Esophagus squamous epithelium (tissue), 5 donors: ENCODE measurements around the gene GLI2. TPM values are rescaled to one million over a fixed set of nuclear protein-coding genes. Genes with fewer than 3 reads are reported as not detected.

ENCODE experiments used
- DNase-seq: peaks from one replicate; lab custom pipeline; 2025; lab: John Stamatoyannopoulos, UW
- H3K27ac ChIP-seq, 4 donors: fragments of 200-600 bp; sonication (generic); one replicate each; pipeline ENCODE4 v1.5.1; 2016 to 2019; ENCODE audit warnings: mild to moderate bottlenecking in 1 of 4
- H3K27me3 ChIP-seq, 4 donors: fragments of 200-600 bp; sonication (generic); 1 replicate in 3 of 4; 2 replicates in 1 of 4; pipeline versions ENCODE4 v1.5.1 to v1.6.0; 2017 to 2021; ENCODE audit warnings: antibody characterized with exemption in 1 of 4
- H3K36me3 ChIP-seq, 3 donors: fragments of 200-600 bp; sonication (generic); one replicate each; pipeline ENCODE4 v1.5.1; 2016 to 2019
- H3K4me1 ChIP-seq, 3 donors: fragments of 200-600 bp; sonication (generic); one replicate each; pipeline ENCODE4 v1.5.1; 2017 to 2019
- H3K4me3 ChIP-seq, 4 donors: fragments of 200-600 bp; sonication (generic); 1 replicate in 3 of 4; 2 replicates in 1 of 4; pipeline ENCODE4 v1.5.1; 2016 to 2019; ENCODE audit warnings: mild to moderate bottlenecking in 2 of 4, moderate library complexity in 1 of 4
- H3K9me3 ChIP-seq, 3 donors: fragments of 200-600 bp; sonication (generic); one replicate each; pipeline ENCODE4 v1.5.1; 2016 to 2019
- POLR2A ChIP-seq, 4 donors: fragments of 450-650 bp; IDR thresholded peaks; one replicate each; pipeline ENCODE4 v1.6.1; 2017; ENCODE audit warnings: antibody characterized with exemption in 4 of 4, mild to moderate bottlenecking in 4 of 4, moderate library complexity in 3 of 4
- WGBS, 2 donors: methylation state at CpG; one replicate each; pipeline ENCODE4 v1.1.5; 2018; 5-methylcytosine and 5-hydroxymethylcytosine counted together
- intact Hi-C: fragments of 100-400 bp; cut with DNase I; formaldehyde crosslinking; loops from one replicate; pipeline ENCODE4 v1.15.0; 2022
- total RNA-seq, 4 donors: library from RNA; depleted of rRNA; stranded (reverse); fragments of >200 nt; gene quantifications; one replicate each; pipeline ENCODE4 v1.1.0, GENCODE V29; 2016
- TF ChIP-seq, protein P1 (sequence below), 6 experiments: fragments of 450-650 bp in 4 of 6; fragments of 200-600 bp in 2 of 6; sonication (generic) in 2 of 6; IDR thresholded peaks; one replicate each; pipeline ENCODE4 v1.5.1; 2016 to 2019; ENCODE audit warnings: antibody characterized with exemption in 6 of 6, mild to moderate bottlenecking in 4 of 6, moderate library complexity in 4 of 6
- donor health status: DM: yes; HTN: yes; CAD: no.

Gene GLI2
- total RNA-seq, 4 donors from 2014 or later: 1.1 to 2.7 (median 1.9) TPM

DNA sequence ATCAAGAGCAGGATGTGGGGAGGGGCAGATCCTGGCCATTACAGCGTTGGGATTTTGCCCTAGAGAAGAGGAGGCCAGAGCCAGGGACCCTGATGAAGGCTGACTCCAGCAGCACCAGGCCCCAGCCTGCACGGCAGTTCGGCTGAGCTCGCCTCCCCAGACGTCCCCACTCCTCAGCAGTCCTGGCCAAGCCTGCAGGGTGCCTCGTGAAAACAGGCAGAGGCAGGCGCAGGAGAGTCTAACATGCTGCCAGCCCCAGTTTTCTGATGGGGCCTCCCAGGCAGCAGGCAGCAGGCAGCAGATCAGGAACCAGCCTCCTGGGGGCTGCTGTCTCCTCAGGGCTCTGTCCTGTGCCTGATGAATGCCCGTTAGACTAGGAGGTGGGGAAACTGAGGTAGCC lies 19.7 kb upstream of the GLI2 start:
- Histone ChIP-seq H3K4me3 (no peak overlapping the region), H3K27ac (no peak overlapping the region), H3K27me3 (peaks cover 0 to 59% (median 0%) of the 10 kb centered on the region in 4 donors), H3K4me1 (peaks cover 0 to 5% (median 0%) of the 10 kb centered on the region in 3 donors), H3K9me3 (no peaks in the 10 kb centered on the region), H3K36me3 (no peaks in the 10 kb centered on the region)
- WGBS, 2 donors: 37 to 58% methylated on average over 2 to 8 of the region's 8 CpGs
- intact Hi-C loops: no loop called here
- DNase-seq: no peak
- TF ChIP-seq, protein P1, sequence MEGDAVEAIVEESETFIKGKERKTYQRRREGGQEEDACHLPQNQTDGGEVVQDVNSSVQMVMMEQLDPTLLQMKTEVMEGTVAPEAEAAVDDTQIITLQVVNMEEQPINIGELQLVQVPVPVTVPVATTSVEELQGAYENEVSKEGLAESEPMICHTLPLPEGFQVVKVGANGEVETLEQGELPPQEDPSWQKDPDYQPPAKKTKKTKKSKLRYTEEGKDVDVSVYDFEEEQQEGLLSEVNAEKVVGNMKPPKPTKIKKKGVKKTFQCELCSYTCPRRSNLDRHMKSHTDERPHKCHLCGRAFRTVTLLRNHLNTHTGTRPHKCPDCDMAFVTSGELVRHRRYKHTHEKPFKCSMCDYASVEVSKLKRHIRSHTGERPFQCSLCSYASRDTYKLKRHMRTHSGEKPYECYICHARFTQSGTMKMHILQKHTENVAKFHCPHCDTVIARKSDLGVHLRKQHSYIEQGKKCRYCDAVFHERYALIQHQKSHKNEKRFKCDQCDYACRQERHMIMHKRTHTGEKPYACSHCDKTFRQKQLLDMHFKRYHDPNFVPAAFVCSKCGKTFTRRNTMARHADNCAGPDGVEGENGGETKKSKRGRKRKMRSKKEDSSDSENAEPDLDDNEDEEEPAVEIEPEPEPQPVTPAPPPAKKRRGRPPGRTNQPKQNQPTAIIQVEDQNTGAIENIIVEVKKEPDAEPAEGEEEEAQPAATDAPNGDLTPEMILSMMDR (IDR thresholded peaks at IDR 0.05): no peak
- no peak for TF ChIP-seq POLR2A (IDR thresholded peaks at IDR 0.05)

GRCh38 chr2:120716641-120717585 lies 18.8 kb upstream of the GLI2 start:
- 75 to 83% methylated on average over 2 to 9 of the region's 15 CpGs for WGBS, 2 donors
- H3K27me3 ChIP-seq: peaks cover 0 to 50% (median 0%) of the 10 kb centered on the region in 4 donors
- H3K4me1 ChIP-seq: peaks cover 0 to 5% (median 0%) of the 10 kb centered on the region in 3 donors
- DNase-seq: no peak
- H3K9me3 ChIP-seq: no peaks in the 10 kb centered on the region
- no peaks in the 10 kb centered on the region for H3K36me3 ChIP-seq
- TF ChIP-seq POLR2A (IDR thresholded peaks at IDR 0.05): no peak
- TF ChIP-seq, protein P1 (IDR thresholded peaks at IDR 0.05): no peak
- H3K27ac ChIP-seq: no peak overlapping the region
- no peak overlapping the region for H3K4me3 ChIP-seq
- intact Hi-C loops: no loop called here

GRCh38 chr2:120719491-120719890 lies 16.2 kb upstream of the GLI2 start:
- WGBS, 2 donors: 56 to 68% methylated on average over 3 to 5 of the region's 7 CpGs
- DNase-seq: no peak

DNA sequence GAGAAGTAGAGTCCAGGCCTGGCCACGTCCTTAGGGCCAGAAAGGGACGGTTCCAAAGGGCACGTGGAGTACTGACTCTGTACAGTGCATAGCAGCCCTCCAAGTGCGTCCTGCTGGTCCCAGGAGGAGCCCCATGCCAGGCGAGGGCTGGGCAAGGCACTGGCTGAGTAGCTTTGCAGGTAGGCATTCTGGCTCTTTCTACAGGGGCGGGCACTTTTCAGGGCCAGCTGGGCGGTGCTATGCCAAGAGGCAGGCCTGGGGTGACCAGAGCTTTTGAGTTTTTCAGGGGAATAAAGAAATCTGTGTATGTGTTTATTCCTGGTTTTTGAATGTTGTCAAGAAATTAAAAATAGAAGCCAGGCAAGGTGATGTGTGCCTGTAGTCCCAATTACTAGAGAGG lies 15.4 kb upstream of the GLI2 start:
- intact Hi-C loops: no loop called here
- Histone ChIP-seq H3K9me3 (no peaks in the 10 kb centered on the region), H3K36me3 (no peaks in the 10 kb centered on the region), H3K27me3 (peaks cover 0 to 24% (median 0%) of the 10 kb centered on the region in 4 donors), H3K4me3 (no peak overlapping the region), H3K4me1 (peaks cover 0 to 16% (median 0%) of the 10 kb centered on the region in 3 donors), H3K27ac (no peak overlapping the region)
- WGBS, 2 donors: 75 to 84% methylated on average over 5 to 6 of the region's 7 CpGs
- DNase-seq: no peak
- no peak for TF ChIP-seq POLR2A (IDR thresholded peaks at IDR 0.05)
- TF ChIP-seq, protein P1 (IDR thresholded peaks at IDR 0.05): no peak

More at GRCh38 chr2:120719491-120719890, 16.2 kb upstream of the GLI2 start:
- intact Hi-C loops: no loop called here
- Histone ChIP-seq H3K4me3 (no peak overlapping the region), H3K9me3 (no peaks in the 10 kb centered on the region), H3K36me3 (no peaks in the 10 kb centered on the region), H3K27me3 (peaks cover 0 to 30% (median 0%) of the 10 kb centered on the region in 4 donors), H3K27ac (no peak overlapping the region), H3K4me1 (peaks cover 0 to 16% (median 0%) of the 10 kb centered on the region in 3 donors)
- TF ChIP-seq, protein P1 (IDR thresholded peaks at IDR 0.05): no peak
- TF ChIP-seq POLR2A (IDR thresholded peaks at IDR 0.05): no peak
